K562 treated with DMSO at 1 percent for 12 hours (cell line): ENCODE data around the gene GTF2B. TPM values are rescaled to one million over a fixed set of nuclear protein-coding genes. Genes with fewer than 3 reads are reported as not detected.

ENCODE experiments used
- total RNA-seq: library from RNA; unstranded; fragments of 300-600 nt; gene quantifications from 2 replicates; pipeline ENCODE4 v1.2.3, GENCODE V29; 2022; ENCODE audit not compliant: insufficient read depth

The GTF2B gene
- total RNA-seq: 24.6 and 43.6 TPM in 2 replicates

GRCh38 chr1:88891318-88891950, at the start of gene GTF2B:
GTF2B (minus strand) TSS chr1:88891567; CDS start chr1:88891499, 68 bp downstream.

Other genes starting within 250 kb of the GTF2B start
- 2.0 and 9.9 TPM in 2 replicates for gene PKN2, start 207.3 kb downstream of the GTF2B start, total RNA-seq
- gene KYAT3, start 101.1 kb upstream of the GTF2B start, total RNA-seq: 12.7 and 23.5 TPM in 2 replicates
- 2.8 and 6.2 TPM in 2 replicates for gene RBMXL1, start 101.1 kb upstream of the GTF2B start, total RNA-seq
- 0.20 TPM in 1 of 2 replicates, not detected in the other for gene GBP3, start 131.3 kb upstream of the GTF2B start, total RNA-seq
- 0.26 TPM in 1 of 2 replicates, not detected in the other for gene GBP1, start 173.6 kb upstream of the GTF2B start, total RNA-seq
- 16.6 and 26.7 TPM in 2 replicates for gene GBP2, start 234.5 kb upstream of the GTF2B start, total RNA-seq